Neural cell (in vitro differentiated cells): ENCODE results near the gene DOCK2.

Source experiments
- EZH2 ChIP-seq: fragments of 200-600, 300-800 bp; shearing (Covaris generic), sonication (generic); IDR thresholded peaks from 2 replicates; pipeline ENCODE4 v1.6.1; 2014; ENCODE audit warnings: antibody characterized with exemption, low read length, borderline replicate concordance, mild to moderate bottlenecking; ENCODE audit not compliant: insufficient read depth, poor library complexity, severe bottlenecking
- MXI1 ChIP-seq: fragments of 450-650 bp; conservative IDR thresholded peaks from 2 replicates; pipeline ENCODE4 v1.6.1; 2014; ENCODE audit warnings: antibody characterized with exemption, mild to moderate bottlenecking; ENCODE audit not compliant: poor library complexity, severe bottlenecking
- POLR2AphosphoS5 ChIP-seq: IDR thresholded peaks from 2 replicates; pipeline ENCODE4 v1.6.1; 2012
- RAD21 ChIP-seq: fragments of 450-650 bp; conservative IDR thresholded peaks from 2 replicates; pipeline ENCODE4 v1.6.1; 2014; ENCODE audit warnings: antibody characterized with exemption, mild to moderate bottlenecking, moderate library complexity
- SMC3 ChIP-seq: fragments of 450-650 bp; conservative IDR thresholded peaks from 2 replicates; pipeline ENCODE4 v1.6.1; 2014; ENCODE audit warnings: antibody characterized with exemption, mild to moderate bottlenecking, moderate library complexity; ENCODE audit not compliant: poor library complexity
- TF ChIP-seq, protein P1 (sequence below): fragments of 450-650 bp; IDR thresholded peaks from 2 replicates; pipeline ENCODE4 v1.5.1; 2014; ENCODE audit warnings: antibody characterized with exemption, mild to moderate bottlenecking, moderate library complexity; ENCODE audit not compliant: poor library complexity, severe bottlenecking
- TF ChIP-seq, protein P2 (sequence below): IDR thresholded peaks from 2 replicates; pipeline ENCODE4 v1.6.1; 2012; ENCODE audit warnings: borderline replicate concordance

DNA sequence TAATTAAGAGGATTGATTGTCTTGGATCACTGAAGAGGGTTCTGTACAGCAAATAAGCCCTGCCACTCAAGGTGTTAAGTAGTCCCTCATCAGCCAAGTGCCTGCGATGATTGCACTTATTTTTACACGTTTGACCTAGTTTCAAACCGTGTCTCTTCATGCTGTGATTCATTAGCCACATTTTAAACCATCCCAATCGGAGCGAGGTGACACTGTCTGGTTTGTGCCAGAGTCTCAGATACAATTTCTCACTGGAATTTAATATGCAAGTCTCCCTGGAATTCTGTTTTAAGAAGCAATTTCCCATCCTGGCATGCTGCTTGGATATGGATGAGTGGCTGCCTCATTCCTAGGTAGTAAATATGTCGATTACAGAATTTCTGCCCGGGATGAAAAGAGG lies 341.6 kb downstream of the DOCK2 start:
- TF ChIP-seq, protein P1, sequence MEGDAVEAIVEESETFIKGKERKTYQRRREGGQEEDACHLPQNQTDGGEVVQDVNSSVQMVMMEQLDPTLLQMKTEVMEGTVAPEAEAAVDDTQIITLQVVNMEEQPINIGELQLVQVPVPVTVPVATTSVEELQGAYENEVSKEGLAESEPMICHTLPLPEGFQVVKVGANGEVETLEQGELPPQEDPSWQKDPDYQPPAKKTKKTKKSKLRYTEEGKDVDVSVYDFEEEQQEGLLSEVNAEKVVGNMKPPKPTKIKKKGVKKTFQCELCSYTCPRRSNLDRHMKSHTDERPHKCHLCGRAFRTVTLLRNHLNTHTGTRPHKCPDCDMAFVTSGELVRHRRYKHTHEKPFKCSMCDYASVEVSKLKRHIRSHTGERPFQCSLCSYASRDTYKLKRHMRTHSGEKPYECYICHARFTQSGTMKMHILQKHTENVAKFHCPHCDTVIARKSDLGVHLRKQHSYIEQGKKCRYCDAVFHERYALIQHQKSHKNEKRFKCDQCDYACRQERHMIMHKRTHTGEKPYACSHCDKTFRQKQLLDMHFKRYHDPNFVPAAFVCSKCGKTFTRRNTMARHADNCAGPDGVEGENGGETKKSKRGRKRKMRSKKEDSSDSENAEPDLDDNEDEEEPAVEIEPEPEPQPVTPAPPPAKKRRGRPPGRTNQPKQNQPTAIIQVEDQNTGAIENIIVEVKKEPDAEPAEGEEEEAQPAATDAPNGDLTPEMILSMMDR: no peak
- no peak for TF ChIP-seq RAD21
- no peak for TF ChIP-seq SMC3
- no peak for TF ChIP-seq EZH2
- TF ChIP-seq, protein P2, sequence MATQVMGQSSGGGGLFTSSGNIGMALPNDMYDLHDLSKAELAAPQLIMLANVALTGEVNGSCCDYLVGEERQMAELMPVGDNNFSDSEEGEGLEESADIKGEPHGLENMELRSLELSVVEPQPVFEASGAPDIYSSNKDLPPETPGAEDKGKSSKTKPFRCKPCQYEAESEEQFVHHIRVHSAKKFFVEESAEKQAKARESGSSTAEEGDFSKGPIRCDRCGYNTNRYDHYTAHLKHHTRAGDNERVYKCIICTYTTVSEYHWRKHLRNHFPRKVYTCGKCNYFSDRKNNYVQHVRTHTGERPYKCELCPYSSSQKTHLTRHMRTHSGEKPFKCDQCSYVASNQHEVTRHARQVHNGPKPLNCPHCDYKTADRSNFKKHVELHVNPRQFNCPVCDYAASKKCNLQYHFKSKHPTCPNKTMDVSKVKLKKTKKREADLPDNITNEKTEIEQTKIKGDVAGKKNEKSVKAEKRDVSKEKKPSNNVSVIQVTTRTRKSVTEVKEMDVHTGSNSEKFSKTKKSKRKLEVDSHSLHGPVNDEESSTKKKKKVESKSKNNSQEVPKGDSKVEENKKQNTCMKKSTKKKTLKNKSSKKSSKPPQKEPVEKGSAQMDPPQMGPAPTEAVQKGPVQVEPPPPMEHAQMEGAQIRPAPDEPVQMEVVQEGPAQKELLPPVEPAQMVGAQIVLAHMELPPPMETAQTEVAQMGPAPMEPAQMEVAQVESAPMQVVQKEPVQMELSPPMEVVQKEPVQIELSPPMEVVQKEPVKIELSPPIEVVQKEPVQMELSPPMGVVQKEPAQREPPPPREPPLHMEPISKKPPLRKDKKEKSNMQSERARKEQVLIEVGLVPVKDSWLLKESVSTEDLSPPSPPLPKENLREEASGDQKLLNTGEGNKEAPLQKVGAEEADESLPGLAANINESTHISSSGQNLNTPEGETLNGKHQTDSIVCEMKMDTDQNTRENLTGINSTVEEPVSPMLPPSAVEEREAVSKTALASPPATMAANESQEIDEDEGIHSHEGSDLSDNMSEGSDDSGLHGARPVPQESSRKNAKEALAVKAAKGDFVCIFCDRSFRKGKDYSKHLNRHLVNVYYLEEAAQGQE: peak; percentile 62
- TF ChIP-seq MXI1: no peak
- TF ChIP-seq POLR2AphosphoS5: no peak
